ENCODE measurements around the gene AFG1L.

GRCh38 chr6:108383981-108384380, 89.1 kb downstream of the AFG1L start:
- TF ChIP-seq POLR2A (IDR thresholded peaks at IDR 0.05): no peak
- TF ChIP-seq CTCF (IDR thresholded peaks at IDR 0.05): no peak
